ENCODE data around the gene UGDH.
A peak's percentile ranks its signal among the peaks of the same experiment; 100 is the strongest.
"Not testable (repeated sequence)": the region's sequence is repeated elsewhere in the genome, so short reads cannot be mapped to it uniquely, and the experiment has no call there.

The UGDH gene

DNA sequence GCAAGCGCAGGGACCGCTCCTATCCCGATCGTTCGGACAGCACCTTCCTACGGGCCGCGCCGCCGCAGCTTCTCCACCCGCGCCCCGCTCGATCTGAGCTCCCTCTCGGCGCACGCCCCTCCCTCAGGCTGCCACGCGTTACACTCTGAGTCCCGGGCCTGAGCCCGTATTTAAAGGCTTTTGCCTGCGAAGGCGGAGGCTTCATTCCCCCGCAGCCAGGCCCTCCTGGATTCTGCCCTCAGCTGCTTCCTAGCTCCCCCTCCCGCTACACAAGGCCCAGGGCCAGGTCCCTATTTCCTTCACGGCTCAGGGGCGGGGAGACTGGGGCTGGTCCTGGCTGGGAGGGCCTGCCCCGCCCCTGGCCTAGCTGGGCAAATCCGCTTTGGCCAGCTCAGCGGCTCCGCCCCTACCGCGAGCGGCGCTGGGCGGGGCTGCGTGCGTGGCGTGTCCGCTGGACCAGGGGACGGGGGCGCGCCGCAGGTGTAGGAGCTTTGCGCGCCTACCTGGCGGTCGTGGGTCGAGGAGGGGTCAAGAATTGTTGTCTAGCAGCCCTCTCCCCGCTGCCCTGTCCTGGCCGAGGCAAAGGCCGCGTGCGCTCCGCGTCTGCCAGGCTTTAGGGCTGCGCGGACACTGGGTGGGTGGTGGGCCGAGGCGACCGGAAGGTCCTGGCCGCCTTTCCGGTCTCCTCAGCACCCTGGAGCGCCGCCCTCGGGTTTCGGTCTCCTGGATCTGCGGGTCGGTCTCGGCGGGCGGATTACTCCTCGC, at the start of gene UGDH:
TSS of gene UGDH (minus strand) at position 144 of the 765 bp plus-strand sequence. CDS start 5,927 bp downstream, outside the sequence.
- peak; percentile 97 for DNase-seq (ENCODE audit: low read depth, low spot score)

DNA sequence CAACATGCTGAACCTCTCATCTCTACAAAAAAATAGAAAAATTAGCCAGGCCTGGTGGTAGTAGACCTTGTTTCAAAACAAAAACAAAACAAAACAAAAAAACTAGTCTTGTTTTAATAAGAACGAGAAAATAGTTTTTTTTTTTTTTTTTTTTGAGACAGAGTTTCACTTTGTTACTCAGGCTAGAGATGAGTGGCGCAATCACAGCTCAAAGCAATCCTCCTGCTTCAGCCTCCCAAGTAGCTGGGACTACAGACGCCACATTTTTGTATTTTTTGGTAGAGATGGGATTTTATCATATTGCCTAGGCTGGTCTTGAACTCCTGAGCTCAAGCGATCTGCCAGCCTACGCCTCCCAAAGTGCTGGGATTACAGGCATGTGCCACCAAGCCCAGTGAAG, 47.7 kb upstream of the UGDH start:
- DNase-seq (ENCODE audit: low read depth, low spot score): no peak

DNA sequence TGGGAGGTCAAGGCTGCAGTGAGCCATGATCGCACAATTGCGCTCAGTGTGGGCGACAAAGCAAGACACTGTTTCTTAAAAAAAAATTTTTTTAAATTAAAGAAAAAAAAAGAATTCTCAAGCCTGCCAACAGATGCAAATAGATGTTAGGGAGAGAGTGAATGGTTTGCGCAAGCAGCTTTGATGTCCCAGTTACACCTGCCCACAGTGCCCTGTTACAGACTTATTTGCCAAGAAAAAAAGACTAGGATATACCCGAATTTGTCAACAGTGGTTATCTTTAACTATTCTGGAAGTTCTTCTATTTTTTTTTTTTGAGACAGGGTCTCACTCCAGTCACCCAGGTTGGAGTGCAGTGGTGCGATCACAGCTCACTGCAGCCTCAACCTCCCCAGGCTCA, 44.3 kb upstream of the UGDH start:
- DNase-seq (ENCODE audit: low read depth, low spot score): no peak

DNA sequence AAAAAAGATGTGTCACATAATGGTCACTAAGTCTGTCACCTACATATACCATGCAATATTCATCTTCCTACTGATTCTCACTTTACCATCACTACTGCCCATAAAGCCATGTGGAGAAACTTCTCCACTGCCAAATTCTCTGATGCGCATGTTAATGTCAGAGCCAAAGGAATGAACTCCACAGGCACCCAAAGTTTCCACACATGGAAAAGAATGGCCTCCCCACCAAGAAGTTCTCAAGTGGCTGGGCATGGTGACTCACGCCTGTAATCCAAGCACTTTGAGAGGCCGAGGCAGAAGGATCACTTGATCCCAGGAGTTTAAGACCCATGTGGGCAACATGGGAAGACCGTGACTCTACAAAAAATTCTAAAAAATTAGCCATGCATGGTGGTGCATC, 43.8 kb upstream of the UGDH start:
- DNase-seq (ENCODE audit: low read depth, low spot score): no peak

DNA sequence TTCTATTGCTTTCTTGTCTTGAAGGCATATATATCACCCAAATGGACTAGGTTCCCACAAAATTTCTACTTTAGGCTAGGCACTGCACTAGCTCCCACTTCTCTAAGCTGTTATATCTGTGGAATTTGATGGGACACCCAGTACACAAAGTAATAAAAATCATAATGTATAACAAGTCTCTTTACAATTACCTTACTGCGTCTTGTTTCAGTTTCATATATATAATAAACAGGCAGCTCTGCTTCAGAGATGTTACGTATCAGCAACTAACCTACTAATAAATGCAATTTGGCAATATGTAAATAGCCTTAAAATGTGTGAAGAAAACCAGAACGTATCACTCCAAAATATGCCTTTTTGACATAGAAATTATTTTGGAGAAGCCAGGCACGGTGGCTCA, 42.0 kb upstream of the UGDH start:
- DNase-seq (ENCODE audit: low read depth, low spot score): no peak

DNA sequence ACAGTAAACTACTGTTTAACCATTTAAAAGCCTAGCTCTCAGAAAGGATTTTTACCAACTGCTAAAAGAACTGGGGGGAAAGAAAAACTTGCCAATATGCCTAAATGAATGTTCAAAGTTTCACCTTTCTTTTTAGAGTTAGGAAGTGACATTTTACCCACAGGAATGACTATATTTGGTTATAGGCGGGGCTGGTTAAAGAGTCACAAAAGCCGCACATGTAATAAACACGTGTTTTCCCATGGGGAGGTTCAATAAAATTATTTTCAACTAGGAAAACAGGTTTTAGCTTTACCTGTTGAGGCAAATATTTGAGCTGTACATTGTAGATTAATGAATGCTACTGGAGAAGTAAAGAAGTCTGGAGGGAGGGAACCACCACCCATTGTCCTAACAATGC, 41.6 kb upstream of the UGDH start:
- no peak for DNase-seq (ENCODE audit: low read depth, low spot score)

DNA sequence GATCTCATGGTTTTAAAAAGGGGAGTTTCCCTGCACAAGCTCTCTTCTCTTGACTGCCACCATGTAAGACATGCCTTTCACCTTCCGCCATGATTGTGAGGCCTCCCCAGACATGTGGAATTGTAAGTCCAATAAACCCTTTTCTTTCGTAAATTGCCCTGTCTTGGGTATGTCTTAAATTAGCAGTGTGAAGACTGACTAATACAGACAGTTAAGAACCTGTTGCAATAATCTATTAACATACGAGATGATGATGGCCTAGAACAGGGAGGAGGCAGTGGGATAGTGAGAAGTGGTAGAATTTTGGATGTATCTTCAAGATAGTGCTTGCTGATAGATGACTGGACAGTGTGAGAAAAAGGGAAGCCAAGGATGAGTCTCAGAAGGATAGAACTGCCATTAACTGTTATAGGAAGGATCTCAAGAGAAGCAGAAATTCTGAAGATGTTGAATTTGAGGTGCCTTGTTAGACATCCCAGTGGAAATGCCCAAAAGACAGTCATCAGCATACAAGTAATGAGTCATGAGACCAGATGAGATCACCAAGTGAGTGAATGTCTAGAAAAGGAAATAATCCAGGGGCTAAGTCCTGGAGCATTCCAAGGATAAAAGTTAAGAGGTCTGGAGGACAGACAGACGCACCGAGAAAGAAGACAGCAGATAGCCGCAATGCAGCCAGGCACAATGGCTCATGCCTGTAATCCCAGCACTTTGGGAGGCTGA, 38.8 kb upstream of the UGDH start:
- DNase-seq (ENCODE audit: low read depth, low spot score): no peak

DNA sequence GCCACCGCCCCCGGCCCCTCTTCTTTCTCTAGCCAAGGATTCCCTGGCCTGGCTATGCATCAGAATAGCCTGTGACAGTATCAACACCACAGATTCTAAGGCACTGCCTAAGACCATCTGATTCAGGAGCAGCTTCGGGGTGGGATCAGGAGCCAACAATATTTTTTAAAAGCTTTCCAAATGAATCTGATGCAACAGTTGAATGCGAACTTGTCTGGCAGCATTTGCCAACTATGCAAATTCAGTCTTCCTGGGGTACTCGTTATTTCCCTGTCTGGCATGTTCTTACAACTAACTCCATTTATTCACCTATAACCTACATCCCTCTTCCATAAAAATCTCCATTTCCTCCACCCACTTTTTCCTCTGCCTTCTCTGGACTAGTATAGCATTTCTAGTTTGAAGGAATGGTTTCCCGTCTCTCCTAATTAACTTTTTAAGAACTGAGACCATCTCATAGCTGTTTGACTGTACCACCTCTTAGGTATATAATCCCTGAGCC, 36.2 kb upstream of the UGDH start:
- DNase-seq (ENCODE audit: low read depth, low spot score): no peak

DNA sequence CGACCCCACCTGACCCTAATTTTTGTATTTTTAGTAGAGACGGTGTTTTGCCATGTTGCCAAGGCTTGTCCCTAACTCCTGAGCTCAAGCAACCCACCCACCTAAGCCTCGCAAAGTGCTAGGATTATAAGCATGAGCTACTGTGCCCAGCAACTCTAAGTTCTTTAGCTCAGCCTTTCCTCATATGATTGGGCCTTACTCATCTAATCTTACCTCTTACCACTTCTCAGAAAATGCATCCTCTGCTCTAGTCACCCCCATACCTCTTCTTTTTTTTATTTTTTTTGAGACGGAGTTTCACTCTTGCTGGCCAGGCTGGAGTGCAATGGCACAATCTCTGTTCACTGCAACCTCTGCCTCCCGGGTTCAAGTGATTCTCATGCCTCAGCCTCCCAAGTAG, 35.6 kb upstream of the UGDH start:
- no peak for DNase-seq (ENCODE audit: low read depth, low spot score)

DNA sequence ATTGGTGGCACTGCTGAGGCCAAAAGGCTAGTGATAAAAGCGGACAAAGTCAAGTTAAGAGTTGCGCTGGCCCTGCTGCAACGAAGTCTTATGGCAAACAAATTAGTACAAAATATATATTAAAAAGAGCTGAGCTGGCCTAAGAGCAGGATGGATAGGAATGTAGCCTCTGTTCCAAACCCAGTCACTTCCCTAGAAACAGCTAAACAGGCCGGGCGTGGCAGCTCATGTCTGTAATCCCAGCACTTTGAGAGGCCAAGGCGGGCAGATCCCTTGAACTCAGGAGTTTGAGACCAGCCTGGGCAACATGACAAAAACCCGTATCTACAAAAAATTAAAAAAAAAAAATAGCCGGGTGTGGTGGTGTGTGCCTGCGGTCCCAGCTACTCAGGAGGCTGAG, 32.4 kb upstream of the UGDH start:
- DNase-seq (ENCODE audit: low read depth, low spot score): no peak

DNA sequence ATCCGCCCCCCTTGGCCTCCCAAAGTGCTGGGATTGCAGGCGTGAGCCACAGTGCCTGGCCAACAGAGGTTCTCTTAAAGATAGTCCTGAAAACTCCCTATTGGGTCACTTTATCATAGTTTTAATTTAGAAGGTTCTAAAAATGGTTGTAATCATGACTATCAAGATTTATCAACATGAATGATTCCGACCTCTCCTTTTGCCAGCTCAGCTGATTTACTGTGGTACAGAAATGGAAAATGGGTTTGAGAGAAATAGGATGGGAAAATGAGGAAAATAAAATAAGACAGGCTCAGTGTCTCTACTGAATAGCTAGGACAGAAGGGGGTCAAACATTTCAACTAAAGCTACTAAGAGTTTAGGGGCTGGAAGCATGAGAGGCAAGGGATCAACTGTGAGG, 28.2 kb upstream of the UGDH start:
- DNase-seq (ENCODE audit: low read depth, low spot score): no peak

DNA sequence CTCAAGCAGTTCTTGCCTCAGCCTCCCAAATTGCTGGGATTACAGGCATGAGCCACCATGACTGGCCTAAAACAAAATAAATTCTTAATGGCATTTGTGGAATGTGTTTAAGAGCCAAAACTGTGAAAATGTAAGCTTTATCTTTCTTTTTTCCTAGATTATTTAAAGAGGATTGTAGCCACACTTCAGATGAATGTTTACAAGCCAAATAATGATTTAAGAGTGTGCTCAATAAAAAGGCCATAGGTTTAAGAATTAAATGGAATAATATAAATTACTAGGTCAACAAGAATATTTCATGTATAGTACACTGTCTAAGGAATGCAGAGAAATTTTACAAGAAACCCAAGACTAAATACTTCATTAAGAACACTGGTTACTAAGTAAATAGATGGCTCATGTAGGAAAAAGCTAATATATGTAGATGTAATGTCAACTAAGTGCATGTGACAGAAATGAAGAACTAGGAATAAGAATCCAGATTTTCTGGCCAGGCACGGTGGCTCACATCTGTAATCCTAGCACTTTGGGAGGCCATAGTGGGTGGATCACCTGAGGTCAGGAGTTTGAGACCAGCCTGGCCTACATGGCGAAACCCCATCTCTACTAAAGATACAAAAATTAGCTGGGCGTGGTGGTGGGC, 21.3 kb upstream of the UGDH start:
- DNase-seq (ENCODE audit: low read depth, low spot score): no peak

DNA sequence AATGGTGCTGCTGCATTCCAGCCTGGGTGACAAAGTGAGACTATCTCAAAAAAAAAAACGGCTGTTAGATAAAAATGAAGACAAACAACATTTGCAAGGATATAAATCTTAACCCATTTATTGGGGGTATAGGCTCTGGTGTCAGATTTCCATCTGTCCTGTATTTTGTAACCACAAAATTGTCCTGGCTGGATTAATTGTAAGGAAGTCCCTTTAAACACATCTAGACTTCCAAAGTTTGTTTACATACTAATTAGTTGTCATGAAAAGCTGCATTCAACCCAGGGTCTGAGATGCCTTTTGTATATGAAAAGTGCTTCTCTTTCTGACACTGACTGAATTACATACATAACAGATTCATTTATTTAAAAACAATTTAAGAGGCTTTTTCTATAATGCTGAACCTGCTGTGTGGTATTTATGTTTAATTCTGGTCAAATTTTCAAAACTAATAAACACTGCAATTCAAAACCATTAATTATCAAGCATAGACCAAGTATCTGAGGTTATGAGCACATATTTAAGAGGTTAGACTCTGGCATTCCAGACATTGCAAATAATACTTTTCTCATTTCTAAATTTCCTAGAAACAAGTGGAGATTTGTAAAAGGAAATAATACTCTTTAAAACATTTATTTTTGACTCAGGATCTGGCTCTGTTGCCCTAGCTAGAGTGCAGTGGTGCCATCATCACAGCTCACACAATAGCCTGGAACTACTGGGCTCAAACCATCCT, 17.5 kb upstream of the UGDH start:
- DNase-seq (ENCODE audit: low read depth, low spot score): no peak

DNA sequence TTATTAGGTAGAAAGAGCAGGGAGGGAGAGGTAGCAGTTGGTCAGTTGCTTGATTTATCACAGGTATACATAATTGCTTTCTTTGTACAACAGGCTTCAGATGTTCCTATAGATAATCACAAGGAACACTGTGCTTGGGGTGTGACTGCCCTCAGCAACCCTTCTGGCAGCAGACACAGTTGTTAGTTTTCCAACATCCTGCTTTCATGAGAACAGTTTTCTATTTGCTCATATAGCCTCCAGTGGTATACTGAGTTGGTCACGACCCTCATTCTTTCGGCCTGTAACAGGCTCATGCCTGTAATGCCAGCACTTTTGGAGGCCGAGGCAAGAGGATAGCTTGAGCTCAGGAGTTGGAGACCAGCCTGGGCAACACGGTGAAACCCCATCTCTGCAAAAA, 16.8 kb upstream of the UGDH start:
- not testable (repeated sequence) for DNase-seq (ENCODE audit: low read depth, low spot score)

DNA sequence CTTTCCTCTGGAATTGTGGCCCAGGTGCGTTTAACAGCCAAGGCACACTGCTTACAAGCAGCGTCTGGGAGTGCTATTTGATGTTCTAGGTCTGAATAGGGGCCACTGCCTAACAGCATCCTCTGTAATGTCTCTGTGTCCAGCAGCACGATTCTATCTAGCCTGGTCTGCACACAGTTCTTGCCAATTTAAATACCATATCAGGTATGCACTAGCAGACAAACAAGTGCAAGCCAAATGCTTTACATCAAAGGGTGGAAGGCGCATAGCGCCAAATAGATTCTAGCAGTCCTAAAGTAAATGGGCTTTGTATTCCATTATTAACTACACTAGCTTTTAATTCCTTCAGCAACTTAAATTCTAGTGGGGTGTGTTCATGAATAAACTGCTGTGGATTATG, 15.8 kb upstream of the UGDH start:
- DNase-seq (ENCODE audit: low read depth, low spot score): no peak

DNA sequence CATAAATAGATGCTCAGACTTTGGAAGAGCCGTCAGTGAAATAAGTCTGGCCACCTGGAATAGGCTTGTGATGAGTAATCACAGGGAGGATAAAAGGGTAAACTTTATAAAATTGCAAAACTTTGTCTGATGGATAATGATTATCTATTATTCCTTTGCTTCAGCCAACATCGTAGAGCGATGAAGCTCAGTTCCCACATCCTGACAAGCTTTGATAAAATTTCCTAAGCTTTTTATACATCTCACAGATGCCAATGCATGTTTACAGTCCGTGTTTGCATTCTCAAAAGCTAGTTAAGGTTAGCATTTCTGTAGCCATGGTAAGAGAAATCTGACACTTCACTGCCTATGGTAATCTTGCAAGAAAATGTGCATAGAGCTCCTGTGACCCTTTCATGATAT, 15.4 kb upstream of the UGDH start:
- no peak for DNase-seq (ENCODE audit: low read depth, low spot score)

DNA sequence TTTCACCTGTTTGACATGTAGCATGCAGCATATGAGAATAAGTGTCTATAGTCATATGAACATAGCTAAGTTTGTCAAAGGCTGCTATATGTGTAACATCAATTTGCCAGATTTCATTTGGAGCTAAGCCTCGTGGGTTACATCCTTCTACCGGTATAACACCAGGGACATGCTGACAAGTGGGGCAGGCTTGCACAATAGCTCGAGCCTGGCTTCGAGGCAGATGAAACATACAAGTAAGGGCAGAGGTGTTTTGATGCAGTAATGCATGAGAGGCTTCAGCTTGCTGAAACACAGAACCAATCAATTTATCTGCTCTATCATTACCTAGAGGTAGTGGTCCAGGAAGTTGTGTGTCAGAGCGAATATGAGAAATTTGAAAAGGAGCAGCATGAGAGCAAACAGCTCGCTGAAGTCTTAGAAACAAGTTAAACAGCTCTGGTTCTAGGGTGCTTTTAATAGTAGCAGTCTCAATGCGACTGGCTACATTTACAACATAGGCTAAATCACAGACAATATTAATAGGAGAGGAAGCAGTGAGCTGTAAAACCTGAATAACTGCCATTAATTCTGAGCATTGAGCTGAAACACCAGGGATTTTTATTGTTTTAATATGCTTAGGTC, 14.9 kb upstream of the UGDH start:
- DNase-seq (ENCODE audit: low read depth, low spot score): no peak

DNA sequence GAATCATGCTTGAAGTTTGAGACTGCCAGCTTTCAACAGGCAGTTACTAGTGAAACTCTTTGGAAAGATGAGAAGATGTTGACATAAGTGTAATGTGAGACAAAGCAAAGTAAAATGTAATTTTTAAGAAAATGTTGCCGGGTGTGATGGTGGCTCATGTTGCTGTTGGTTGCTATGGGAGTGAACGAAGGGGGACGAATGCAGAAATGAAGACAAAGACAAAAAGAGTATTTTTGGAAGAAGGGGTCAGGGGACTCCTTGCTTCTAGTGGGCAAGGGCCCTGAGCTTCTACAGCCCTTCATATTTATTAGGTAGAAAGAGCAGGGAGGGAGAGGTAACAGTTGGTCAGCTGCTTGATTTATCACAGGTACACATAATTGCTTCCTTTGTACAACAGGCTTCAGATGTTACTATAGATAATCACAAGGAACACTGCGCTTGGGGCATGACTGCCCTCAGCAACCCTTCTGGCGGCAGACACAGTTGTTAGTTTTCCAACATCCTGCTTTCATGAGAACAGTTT, 11.9 kb upstream of the UGDH start:
- DNase-seq (ENCODE audit: low read depth, low spot score): no peak

DNA sequence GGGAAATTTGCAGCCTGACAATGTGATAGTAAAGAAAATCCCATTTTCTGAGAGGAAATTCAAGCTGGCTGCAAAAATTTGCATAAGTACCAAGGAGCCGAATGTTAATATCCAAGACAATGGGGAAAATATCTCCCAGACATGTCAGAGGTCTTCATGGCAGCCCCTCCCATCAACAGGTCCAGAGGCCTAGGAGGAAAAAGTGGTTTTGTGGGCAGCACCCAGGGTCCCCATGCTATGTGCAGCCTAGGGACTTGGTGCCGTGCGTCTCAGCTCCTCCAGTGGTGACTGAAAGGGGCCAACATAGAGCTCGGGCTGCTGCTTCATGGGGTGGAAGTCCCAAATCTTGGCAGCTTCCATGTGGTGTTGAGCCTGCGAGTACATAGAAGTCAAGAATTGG, 6.3 kb upstream of the UGDH start:
- no peak for DNase-seq (ENCODE audit: low read depth, low spot score)

DNA sequence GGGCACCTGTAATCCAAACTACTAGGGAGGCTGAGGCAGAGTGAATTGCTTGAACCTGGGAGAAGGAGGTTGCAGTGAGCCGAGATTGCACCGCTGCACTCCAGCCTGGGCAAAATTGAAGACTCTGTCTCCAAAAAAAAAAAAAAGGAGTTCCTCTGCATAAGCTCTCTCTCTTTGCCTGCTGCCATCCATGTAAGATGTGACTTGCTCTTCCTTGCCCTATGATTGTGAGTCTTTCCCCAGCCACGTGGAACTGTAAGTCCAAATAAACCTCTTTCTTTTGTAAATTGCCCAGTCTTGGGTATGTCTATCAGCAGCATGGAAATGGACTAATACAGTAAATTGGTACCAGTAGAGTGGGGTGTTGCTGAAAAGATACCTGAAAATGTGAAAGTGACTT, 5.0 kb upstream of the UGDH start:
- not testable (repeated sequence) for DNase-seq (ENCODE audit: low read depth, low spot score)

DNA sequence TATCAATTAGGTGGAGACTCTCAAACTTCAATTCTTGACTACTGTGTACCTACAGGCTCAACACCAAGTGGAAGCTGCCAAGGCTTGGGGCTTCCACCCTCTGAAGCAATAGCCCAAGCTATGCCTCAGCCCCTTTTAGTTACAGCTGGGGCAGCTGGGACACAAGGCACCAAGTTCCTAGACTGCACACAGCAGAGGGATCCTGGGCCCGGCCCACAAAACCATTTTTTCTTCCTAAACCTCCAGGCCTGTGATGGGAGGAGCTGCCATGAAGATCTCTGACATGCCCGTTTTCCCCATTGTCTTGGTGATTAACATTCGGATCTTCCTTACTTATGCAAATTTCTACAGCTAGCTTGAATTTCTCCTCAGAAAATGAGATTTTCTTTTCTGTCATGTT, 3.4 kb upstream of the UGDH start:
- no peak for DNase-seq (ENCODE audit: low read depth, low spot score)

Measured in smooth muscle cell of the brain vasculature (primary cell).